Gastrocnemius medialis (tissue), 4 donors: ENCODE results near the gene GGACT.

Experiments used
- CTCF ChIP-seq, 5 experiments: fragments of 450-650 bp in 3 of 5; fragments of 200-600 bp in 2 of 5; sonication (generic) in 2 of 5; IDR thresholded peaks in 4 of 5; conservative IDR thresholded peaks in 1 of 5; 1 replicate in 4 of 5; 2 replicates in 1 of 5; pipeline ENCODE4 v1.5.1; 2016 to 2019; ENCODE audit warnings: antibody characterized with exemption in 5 of 5, mild to moderate bottlenecking in 3 of 5, moderate library complexity in 3 of 5
- POLR2A ChIP-seq, 2 donors: fragments of 450-650 bp; IDR thresholded peaks; one replicate each; pipeline ENCODE4 v1.6.1; 2017; ENCODE audit warnings: antibody characterized with exemption in 2 of 2, mild to moderate bottlenecking in 2 of 2, moderate library complexity in 2 of 2

- TF ChIP-seq CTCF (IDR thresholded peaks at IDR 0.05 in 4 of 5, conservative IDR thresholded peaks at IDR 0.05 in 1 of 5) (no peak), POLR2A (IDR thresholded peaks at IDR 0.05) (no peak)
Measured at GRCh38 chr13:100601716-100602115, 13.1 kb upstream of the GGACT start.
